Hepatocyte (in vitro differentiated cells): Measurements from ENCODE around the gene FOXK1. TPM values are rescaled to one million over a fixed set of nuclear protein-coding genes. Genes with fewer than 3 reads are reported as not detected.

Experiments used
- DNase-seq: peaks from one replicate; pipeline ENCODE4 v3.0.0-alpha.2; 2016; ENCODE audit warnings: low spot score
- H2AFZ ChIP-seq: fragments of 200-600 bp; sonication (generic); 2 replicates; pipeline ENCODE4 v1.6.0; 2016; ENCODE audit warnings: antibody characterized with exemption, mild to moderate bottlenecking
- H3K27ac ChIP-seq: fragments of 200-600 bp; sonication (generic); 2 replicates; pipeline ENCODE4 v1.5.1; 2016; ENCODE audit warnings: mild to moderate bottlenecking
- H3K27me3 ChIP-seq: fragments of 200-600 bp; sonication (generic); 2 replicates; pipeline ENCODE4 v1.6.1; 2016
- H3K36me3 ChIP-seq: fragments of 200-600 bp; sonication (generic); replicated peaks from 2 replicates; pipeline ENCODE4 v1.5.1; 2016; ENCODE audit warnings: low read depth; ENCODE audit not compliant: insufficient read depth
- H3K4me1 ChIP-seq: fragments of 200-600 bp; sonication (generic); 2 replicates; pipeline ENCODE4 v1.5.1; 2016; ENCODE audit warnings: mild to moderate bottlenecking, moderate library complexity; ENCODE audit not compliant: insufficient read depth
- H3K4me2 ChIP-seq: fragments of 200-600 bp; sonication (generic); 2 replicates; pipeline ENCODE4 v1.6.0; 2016
- H3K4me3 ChIP-seq: fragments of 200-600 bp; sonication (generic); 2 replicates; pipeline ENCODE4 v1.5.1; 2016; ENCODE audit warnings: mild to moderate bottlenecking
- H3K79me2 ChIP-seq: fragments of 200-600 bp; sonication (generic); 2 replicates; pipeline ENCODE4 v1.6.0; 2017; ENCODE audit warnings: mild to moderate bottlenecking
- H3K9me2 ChIP-seq: fragments of 200-600 bp; sonication (generic); replicated peaks from 2 replicates; pipeline ENCODE4 v1.6.0; 2017; ENCODE audit warnings: mild to moderate bottlenecking; ENCODE audit not compliant: insufficient read depth
- H3K9me3 ChIP-seq: fragments of 200-600 bp; sonication (generic); 2 replicates; pipeline ENCODE4 v1.5.1; 2016; ENCODE audit warnings: low read depth, mild to moderate bottlenecking
- H4K20me1 ChIP-seq: fragments of 200-600 bp; sonication (generic); 2 replicates; pipeline ENCODE4 v1.6.0; 2016; ENCODE audit warnings: mild to moderate bottlenecking; ENCODE audit not compliant: insufficient read depth, poor library complexity, severe bottlenecking
- EZH2 ChIP-seq: fragments of 200-600 bp; sonication (generic); IDR thresholded peaks from 2 replicates; pipeline ENCODE4 v1.6.1; 2016; ENCODE audit warnings: antibody characterized with exemption, mild to moderate bottlenecking, borderline replicate concordance
- EZH2phosphoT487 ChIP-seq: fragments of 200-600 bp; sonication (generic); IDR thresholded peaks from one replicate; pipeline ENCODE4 v1.6.1; 2018; ENCODE audit warnings: antibody characterized with exemption, mild to moderate bottlenecking, low read depth, moderate library complexity; ENCODE audit not compliant: unreplicated experiment, severe bottlenecking
- WGBS: methylation state at CpG from one replicate; pipeline ENCODE4 v1.1.6; 2016; ENCODE audit warnings: low lambda C conversion rate; ENCODE audit errors: missing lambda C conversion rate; 5-methylcytosine and 5-hydroxymethylcytosine counted together
- polyA plus RNA-seq: library from polyadenylated mRNA; unstranded; fragments of >200 nt; fragmentation: Nextera tagmentation; extraction: Ambion mirVana; gene quantifications from 2 replicates; pipeline ENCODE4 v1.2.1, GENCODE V29; 2016
- total RNA-seq: library from RNA; depleted of rRNA; stranded (reverse); fragments of >200 nt; gene quantifications from 2 replicates; pipeline ENCODE4 v1.2.3, GENCODE V29; 2014
- TF ChIP-seq, protein P1 (sequence below): fragments of 200-600 bp; sonication (generic); IDR thresholded peaks from 2 replicates; pipeline ENCODE4 v1.5.1; 2016; ENCODE audit warnings: antibody characterized with exemption, mild to moderate bottlenecking; ENCODE audit not compliant: poor library complexity

The FOXK1 gene
- total and polyA plus RNA-seq, 2 experiments from 2014 or later, result 8.3 to 17.8 TPM

DNA sequence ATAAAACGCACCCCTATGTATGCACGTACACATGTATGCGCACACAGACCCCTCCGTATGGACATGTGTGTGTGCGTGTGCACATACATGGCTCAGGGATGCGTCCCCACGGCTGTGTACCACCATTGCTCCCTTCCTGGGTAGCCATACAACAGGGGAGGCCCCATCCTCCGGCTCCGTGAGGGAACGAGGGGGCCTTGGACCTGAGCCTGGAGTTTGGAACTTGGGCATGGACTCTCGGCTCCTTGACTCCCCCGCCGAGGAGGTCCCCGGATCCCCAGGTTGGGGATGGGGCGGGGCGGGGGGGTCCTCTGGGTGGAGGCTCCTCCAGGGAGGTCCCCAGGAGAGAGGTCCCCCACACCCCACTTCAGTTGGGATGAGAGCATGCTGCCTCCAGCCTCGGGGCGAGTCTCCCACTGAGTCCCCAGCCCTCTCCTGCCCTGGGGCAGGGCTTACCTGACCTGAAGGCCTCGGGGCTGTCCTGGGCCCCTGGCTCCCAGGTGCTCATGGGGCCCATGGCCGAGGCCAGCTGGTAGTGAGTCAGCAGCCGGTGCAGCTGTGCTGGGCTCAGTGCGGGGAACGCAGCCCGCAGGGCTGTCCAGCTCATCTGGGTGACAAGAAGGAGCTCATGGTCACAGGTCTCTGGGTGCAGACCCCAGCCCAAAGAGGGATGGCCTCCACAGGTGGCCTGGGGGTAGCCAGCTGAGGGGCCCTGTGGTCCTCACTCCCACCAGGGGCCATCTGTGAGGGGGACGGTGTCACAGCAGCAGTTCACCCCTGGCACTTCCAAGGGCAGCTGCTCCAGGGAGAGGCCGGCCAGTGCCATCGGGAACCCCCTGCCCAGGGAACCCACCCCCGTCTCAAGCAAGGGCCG is 123.3 kb downstream of the FOXK1 start:
- H3K4me3 ChIP-seq, result no peak overlapping the region
- H3K9me3 ChIP-seq, result no peaks in the 10 kb centered on the region
- H4K20me1 ChIP-seq, result no peaks in the 10 kb centered on the region
- no peak for DNase-seq
- H2AFZ ChIP-seq, result no peak overlapping the region
- TF ChIP-seq EZH2 (no peak), EZH2phosphoT487 (no peak)
- TF ChIP-seq, protein P1, sequence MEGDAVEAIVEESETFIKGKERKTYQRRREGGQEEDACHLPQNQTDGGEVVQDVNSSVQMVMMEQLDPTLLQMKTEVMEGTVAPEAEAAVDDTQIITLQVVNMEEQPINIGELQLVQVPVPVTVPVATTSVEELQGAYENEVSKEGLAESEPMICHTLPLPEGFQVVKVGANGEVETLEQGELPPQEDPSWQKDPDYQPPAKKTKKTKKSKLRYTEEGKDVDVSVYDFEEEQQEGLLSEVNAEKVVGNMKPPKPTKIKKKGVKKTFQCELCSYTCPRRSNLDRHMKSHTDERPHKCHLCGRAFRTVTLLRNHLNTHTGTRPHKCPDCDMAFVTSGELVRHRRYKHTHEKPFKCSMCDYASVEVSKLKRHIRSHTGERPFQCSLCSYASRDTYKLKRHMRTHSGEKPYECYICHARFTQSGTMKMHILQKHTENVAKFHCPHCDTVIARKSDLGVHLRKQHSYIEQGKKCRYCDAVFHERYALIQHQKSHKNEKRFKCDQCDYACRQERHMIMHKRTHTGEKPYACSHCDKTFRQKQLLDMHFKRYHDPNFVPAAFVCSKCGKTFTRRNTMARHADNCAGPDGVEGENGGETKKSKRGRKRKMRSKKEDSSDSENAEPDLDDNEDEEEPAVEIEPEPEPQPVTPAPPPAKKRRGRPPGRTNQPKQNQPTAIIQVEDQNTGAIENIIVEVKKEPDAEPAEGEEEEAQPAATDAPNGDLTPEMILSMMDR, result no peak
- no peaks in the 10 kb centered on the region for H3K4me1 ChIP-seq
- H3K36me3 ChIP-seq, result no peaks in the 10 kb centered on the region
- H3K4me2 ChIP-seq, result no peak overlapping the region
- H3K79me2 ChIP-seq, result no peaks in the 10 kb centered on the region
- peaks cover 14% of the 10 kb centered on the region for H3K27me3 ChIP-seq
- H3K9me2 ChIP-seq, result no peaks in the 10 kb centered on the region
- H3K27ac ChIP-seq, result no peak overlapping the region
- 91% methylated on average over 28 of the region's 29 CpGs for WGBS

DNA sequence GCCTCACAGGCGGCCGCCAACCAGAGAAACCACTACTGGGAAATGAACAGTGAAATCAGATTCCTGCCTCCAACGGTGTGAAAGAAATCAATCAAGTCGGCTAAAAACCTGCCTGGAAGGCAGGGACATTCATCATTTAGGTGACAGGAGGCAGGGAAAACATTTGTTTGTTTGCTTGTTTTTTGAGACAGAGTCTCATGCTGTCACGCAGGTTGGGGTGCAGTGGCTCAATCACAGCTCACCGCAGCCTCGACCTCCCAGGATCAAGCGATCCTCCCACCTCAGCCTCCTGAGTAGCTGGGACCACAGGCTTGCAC is 123.8 kb downstream of the FOXK1 start:
- H3K79me2 ChIP-seq, result no peaks in the 10 kb centered on the region
- WGBS, result 77% methylated on average over 8 of the region's 8 CpGs
- H3K27ac ChIP-seq, result no peak overlapping the region
- TF ChIP-seq EZH2phosphoT487, result no peak
- no peak for TF ChIP-seq EZH2
- TF ChIP-seq, protein P1, result no peak
- no peaks in the 10 kb centered on the region for H3K9me3 ChIP-seq
- DNase-seq, result no peak
- no peaks in the 10 kb centered on the region for H3K9me2 ChIP-seq
- H3K36me3 ChIP-seq, result no peaks in the 10 kb centered on the region
- no peak overlapping the region for H3K4me2 ChIP-seq
- peaks cover 14% of the 10 kb centered on the region for H3K27me3 ChIP-seq
- no peaks in the 10 kb centered on the region for H3K4me1 ChIP-seq
- H3K4me3 ChIP-seq, result no peak overlapping the region
- no peaks in the 10 kb centered on the region for H4K20me1 ChIP-seq
- H2AFZ ChIP-seq, result no peak overlapping the region

DNA sequence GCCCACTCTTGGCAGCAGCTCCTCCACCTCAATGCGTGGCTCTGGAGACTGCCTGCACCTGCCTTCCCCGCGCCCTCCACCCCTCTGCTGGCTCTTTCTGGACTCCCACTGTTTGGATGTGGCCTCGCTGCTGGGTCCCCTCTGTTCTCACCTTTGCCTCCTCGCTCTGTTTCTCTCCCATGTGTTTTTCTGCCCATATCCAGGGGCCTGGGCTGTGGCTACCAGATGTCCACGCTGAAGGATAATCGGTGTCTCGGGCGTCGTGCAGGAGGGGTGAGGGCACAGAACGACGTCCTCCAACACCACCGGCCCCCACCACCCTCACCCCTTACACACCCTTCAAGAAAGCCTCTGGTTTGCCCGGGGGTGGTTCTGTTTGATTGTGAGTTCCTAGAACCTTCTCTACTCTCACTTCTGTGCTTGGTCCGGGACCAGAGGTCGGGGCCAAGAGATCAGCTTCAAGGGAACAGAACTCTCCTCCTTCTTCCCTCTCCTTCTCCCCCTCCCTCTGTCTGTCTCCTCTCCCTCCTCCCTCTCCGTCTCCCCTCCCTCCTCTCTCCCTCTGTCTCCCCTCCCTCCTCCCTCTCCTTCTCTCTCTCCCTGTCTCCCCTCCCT is 125.0 kb downstream of the FOXK1 start:
- no peaks in the 10 kb centered on the region for H4K20me1 ChIP-seq
- H3K9me3 ChIP-seq, result no peaks in the 10 kb centered on the region
- no peak overlapping the region for H3K27ac ChIP-seq
- TF ChIP-seq EZH2 (no peak), EZH2phosphoT487 (no peak)
- TF ChIP-seq, protein P1, result no peak
- WGBS, result 77% methylated on average over 16 of the region's 17 CpGs
- no peaks in the 10 kb centered on the region for H3K36me3 ChIP-seq
- DNase-seq, result no peak
- H3K4me3 ChIP-seq, result no peak overlapping the region
- no peak overlapping the region for H3K4me2 ChIP-seq
- H3K4me1 ChIP-seq, result no peaks in the 10 kb centered on the region
- peaks cover 14% of the 10 kb centered on the region for H3K27me3 ChIP-seq
- no peaks in the 10 kb centered on the region for H3K79me2 ChIP-seq
- H2AFZ ChIP-seq, result no peak overlapping the region
- H3K9me2 ChIP-seq, result no peaks in the 10 kb centered on the region
